SH-SY5Y (cell line): ENCODE data around the gene AACS.

Experiments
- GATA2 ChIP-seq: IDR thresholded peaks from 2 replicates; pipeline ENCODE4 v1.6.1; 2011; ENCODE audit warnings: mild to moderate bottlenecking, low read depth, low read length
- GATA3 ChIP-seq: IDR thresholded peaks from 2 replicates; pipeline ENCODE4 v1.6.1; 2011; ENCODE audit warnings: low read depth, mild to moderate bottlenecking, low read length, moderate library complexity

GRCh38 chr12:125169870-125170269, 104.6 kb downstream of the AACS start:
- TF ChIP-seq GATA2 (no peak), GATA3 (no peak)
